ENCODE data around the gene NLGN4X.

DNA sequence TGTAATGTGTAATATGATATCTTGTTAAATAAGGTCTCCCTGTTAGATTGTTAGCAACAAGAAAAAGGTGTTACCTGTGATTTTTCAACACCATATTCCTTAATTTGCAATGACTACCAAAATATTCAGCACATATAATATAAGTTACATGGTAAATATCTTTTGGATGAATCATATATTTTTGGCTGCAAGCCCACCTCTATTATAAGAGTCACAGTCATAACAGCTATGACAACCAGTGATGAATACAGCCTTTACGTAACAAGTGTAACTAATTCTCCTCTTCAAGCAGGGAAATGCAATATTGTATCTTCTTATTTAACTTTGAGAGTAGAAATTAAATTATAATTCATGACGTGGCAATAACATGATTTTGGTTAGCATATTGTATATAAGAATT, 187.0 kb downstream of the NLGN4X start:
- no peak for TF ChIP-seq CTCF (IDR thresholded peaks at IDR 0.05)
- TF ChIP-seq ZFX (IDR thresholded peaks at IDR 0.05; ENCODE audit: borderline replicate concordance), result no peak

Data from 22Rv1 (cell line).